DMS79 (cell line): ENCODE results near the gene FAM114A2.
A peak's percentile ranks its signal among the peaks of the same experiment; 100 is the strongest.

Experiments
- DNase-seq: peaks from one replicate; lab custom pipeline; 2025; lab: John Stamatoyannopoulos, UW

The FAM114A2 gene

DNA sequence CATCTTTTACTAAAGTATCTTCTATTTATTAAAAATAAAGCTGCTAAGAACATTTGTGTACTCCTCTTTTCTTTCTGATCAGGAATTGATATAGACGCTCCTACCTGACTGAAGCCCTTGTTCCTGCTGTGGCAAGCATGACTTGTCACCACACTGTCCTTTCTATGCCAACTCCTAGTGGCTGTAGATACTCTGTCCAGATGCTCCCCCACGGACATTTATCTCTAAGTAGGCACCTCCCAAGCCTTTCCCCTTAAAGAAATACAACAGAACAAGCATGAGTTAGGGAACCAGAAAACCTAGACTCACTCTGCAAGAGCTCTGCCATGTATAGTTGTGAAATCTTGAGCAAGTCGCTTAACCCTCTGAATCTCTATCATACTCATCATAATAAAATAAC lies 53.2 kb downstream of the FAM114A2 start:
- DNase-seq = no peak

DNA sequence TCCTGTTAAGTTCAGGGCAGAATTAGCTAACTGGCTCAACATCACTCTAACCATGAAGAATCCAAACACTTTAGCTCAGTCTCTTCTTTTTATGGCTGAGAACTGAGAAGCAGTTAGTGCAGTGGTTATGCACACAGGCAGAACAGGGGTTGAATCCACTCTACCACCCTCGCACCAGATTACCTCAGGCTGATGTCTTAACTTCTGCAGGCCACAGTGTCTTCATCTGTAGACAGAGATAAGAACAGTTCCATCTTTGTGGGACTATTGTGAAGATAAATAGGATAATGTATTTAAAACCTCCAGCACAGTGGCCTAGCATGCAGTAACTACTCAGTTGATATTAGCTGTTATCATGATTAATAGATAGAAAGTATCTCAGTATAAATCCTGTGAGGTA lies 54.8 kb downstream of the FAM114A2 start:
- DNase-seq = no peak

GRCh38 chr5:153981905-153982605 lies 56.7 kb downstream of the FAM114A2 start:
- no peak for DNase-seq

- no peak for DNase-seq
Observed at GRCh38 chr5:153979028-153979783, 59.5 kb downstream of the FAM114A2 start.

DNA sequence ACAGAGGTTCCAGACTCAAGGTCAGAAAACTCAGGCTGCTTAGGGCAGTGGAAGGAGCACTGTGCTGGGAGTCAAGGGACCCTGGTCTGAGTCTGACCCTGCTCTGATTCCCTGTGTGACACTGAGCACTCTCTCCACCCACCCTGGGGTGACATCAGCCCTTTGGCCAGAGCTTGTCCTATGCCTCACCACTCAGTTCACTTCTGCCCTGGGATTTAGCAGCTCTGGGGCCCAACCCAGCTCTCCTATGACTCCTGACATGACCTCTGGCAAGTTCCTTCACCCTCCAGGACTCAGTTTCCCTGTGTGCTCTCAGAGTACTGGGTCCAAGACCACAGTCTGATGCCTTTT lies 63.9 kb downstream of the FAM114A2 start:
- no peak for DNase-seq

- peak; percentile 36 for DNase-seq
Observed at GRCh38 chr5:153974131-153974812, 64.4 kb downstream of the FAM114A2 start.

GRCh38 chr5:153972240-153972639 lies 66.5 kb downstream of the FAM114A2 start:
- no peak for DNase-seq

DNA sequence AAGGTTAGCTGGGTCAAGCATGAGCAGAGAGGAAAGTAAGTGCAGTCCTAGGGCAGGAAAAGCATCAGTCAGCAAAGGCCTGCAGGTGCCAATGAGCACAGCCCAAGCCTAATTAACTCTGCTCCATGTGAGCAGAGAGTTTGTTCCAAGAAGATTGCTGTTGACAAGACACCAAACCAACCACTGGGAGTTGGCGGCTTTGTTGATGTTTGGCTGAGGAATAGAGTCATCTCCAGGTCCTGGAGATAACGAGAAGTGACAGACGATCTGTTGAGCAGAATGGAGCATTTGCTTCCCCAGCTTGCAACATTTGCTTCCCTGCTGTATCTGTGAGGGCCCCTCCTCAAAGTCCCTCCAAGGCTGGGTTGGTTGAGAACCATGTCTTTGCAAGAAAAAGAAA lies 68.2 kb downstream of the FAM114A2 start:
- DNase-seq = no peak

DNA sequence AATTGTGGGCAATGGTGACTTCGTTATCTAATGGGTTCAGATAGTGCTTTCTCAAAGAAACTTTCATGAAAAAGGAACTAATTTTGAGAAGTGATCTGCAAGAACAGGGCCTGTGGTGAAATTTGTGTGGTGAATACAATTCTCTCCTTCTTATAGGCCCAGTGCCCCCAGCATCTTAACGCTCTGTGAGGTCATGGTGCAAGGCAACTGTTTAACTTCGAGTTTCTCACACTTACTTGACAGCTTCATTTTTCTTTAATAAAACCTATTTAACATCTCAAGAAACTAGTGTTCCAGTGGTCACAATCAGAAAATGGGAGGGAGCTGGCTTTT lies 69.2 kb downstream of the FAM114A2 start:
- DNase-seq = no peak

DNA sequence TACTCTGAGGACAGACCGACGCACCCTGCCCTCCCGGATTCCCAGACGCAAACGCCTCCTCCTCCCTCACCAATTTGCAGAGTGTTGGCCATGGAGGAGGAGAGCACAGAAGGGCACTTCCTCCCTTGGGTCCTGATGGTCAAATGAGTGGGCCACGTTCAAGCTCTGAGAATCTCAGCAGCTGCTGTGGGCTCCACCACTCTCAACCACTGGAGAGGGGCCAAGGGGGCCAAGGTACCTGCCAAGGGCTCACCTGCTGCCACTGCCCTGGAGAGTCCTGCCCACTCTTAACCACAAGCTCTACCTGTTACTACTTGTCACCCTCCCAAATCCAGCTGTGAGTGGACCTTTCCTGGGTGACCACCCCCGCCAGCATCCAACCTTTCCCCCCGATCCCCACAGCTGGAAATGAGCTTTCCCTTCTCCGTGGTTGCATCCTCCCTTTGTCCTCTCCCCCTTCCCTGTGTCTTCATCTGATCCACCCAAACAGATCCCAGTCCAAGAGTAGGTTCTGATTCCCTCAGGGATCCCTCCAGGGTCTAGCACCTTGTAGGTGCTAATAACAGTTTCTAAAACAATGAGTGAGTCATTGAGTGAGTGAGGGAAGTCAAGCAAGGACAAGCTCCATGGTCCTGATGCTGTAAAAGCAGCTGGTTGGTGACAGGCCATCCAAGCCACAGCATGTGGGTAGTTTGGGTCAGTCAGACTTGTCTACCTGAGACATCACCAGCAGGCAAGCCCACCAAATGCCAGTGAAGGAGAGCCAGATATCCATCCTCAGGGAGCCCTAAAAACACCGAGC lies 69.7 kb downstream of the FAM114A2 start:
- peak; percentile 9 for DNase-seq

DNA sequence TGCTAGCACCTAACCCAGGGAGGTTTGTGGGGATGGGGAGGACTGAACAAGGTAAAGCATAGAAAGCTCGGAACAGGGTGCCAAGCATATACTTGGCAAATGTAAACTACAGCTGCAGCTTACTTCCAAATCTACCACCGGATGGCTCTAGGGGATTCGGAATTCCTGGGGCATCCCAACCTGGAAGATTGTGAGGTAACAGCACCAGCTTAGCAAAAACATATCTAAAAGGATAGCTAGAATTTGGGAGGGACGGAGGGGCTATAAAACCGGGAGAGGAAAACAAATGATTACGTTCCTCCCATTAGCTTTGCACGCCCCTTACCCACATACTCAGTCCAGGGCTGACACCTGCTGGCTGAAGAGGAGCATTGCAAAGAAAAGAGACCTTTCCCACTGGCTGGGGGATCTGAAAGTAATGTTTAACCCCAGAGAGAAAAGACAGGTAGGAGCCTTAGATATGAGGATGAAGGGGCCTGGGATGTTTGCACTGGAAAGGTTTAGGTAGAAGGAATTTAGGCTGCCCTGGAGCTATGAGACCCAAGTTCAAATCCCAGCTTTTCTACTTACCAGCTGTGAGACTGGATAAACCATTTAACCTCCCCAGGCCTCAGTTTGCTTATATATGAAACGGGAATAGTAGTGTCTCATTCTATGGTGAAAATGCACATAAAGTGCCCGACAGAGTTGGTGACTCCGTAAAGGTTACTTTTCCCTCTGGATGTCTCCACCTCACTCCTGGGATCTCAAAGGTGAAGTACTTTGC lies 73.6 kb downstream of the FAM114A2 start:
- DNase-seq = no peak

DNA sequence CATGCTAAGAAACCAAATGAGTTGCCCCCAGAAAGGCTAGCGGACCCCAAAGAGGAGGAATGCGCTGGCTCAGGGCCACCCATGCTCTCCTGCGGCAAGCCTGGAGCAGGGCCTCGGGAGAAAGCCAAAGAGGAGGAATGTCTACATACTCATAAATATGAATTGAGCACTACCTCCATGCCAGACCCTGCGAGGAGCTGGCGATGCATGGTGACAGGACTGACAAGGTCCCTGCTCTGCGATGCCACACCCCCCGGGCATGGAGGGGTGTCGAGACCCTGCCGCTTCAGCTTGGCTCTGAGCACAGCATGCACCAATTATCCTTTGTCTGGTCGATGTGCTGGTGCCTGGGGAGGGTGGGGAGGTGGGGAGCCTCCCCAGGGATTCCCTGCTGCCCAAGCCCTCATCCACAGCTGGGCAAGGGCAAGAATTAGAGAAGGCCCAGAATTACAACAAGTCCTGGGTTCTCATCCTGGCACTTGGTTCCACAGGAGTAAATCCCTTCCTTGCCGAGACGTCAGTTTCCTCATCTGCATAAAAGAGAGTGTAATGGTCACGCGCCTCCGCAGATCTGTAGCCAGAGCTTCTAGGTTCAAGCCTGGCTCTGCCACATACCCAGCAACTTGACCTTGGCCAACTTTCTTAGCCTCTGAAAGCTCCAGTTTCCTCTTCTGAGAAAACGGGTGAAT lies 74.4 kb downstream of the FAM114A2 start:
- no peak for DNase-seq

DNA sequence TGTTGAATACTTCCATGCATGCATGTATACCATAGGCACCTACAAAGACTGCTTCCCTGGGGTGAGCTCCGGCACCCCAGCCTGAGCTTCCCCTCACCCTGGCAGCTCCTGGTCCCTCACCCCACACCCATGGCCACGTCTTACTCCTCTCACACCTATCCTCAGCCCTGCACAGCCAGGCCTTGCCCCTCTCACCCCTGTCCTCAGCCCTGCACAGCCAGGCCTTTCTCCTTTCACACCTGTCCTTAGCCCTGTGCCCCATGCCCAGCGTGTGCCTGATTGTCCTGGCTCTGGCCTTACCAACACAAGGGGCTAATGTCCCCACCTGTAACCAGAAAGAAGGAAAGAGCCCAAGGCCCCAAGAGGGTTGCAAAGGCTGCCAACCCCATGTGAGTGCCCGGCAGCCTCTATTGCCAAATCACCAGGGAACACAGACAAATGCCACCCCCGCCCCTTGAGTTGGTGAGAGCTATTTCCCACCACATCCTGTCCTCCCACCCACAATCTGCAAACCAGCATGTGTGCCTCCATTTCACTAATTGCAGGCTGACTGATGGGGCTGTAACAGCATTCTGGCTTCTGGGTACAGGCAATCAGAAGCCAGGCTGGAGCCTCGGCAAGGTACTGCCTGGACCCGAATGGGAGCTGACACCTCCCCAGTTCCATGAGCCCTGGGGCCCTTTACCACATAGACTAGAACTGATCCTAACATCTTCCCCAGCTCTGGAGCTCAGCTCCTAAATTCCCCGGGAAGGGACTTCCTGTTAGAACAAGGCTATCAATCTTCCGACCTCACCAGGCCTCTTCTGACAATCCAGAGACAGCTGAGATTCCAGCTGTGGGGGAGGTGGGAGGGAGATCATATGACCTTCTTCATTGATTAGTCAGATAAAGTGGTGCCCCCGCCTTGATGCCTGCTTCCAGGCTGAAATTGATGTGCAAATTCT lies 78.2 kb downstream of the FAM114A2 start:
- DNase-seq = no peak

DNA sequence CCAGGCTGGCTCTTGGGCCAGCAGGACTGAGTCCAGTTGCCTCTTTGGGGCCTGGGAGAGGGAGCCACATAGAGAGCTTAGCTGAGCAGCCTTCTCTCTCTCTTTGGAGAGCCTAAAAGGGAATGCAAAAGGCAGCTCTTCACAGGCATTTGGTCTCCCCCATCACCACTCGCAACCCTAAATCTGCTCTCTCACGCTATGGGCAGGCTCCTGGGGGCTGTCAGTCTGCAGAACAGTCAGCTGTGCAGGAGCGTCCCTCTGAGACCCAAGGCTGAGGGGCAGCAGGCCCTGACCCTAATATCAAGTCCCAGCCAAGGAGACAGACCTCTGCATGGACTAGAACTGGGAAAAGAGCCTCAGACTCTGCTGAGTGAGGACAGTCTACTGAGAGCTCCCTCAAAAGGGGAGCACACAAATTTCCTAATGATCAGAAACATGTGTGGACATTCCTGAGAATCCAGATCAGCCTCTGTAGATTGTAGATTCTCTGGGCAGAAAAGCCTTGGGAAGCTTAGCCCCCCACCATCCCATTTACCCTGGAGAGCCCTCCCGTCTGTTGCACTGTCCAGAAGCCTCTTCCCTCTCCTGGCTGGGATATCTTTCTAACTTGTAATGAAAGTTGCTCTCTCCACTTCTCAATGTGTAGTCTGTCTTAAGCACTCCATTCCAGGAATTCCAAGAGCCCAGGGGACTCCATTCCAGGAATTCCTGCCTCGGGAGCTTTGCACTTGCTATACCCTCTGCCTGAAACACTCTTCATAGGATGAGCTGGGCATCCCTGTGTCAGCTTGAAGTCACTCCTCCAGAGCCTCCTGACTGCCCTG lies 79.4 kb downstream of the FAM114A2 start:
- DNase-seq = no peak

GRCh38 chr5:153957205-153957604 lies 81.5 kb downstream of the FAM114A2 start:
- no peak for DNase-seq

GRCh38 chr5:153953411-153953810 lies 85.3 kb downstream of the FAM114A2 start:
- DNase-seq = no peak

- DNase-seq = no peak
Observed at GRCh38 chr5:153952893-153953292, 85.8 kb downstream of the FAM114A2 start.

- DNase-seq = no peak
Observed at GRCh38 chr5:153952057-153952456, 86.7 kb downstream of the FAM114A2 start.

DNA sequence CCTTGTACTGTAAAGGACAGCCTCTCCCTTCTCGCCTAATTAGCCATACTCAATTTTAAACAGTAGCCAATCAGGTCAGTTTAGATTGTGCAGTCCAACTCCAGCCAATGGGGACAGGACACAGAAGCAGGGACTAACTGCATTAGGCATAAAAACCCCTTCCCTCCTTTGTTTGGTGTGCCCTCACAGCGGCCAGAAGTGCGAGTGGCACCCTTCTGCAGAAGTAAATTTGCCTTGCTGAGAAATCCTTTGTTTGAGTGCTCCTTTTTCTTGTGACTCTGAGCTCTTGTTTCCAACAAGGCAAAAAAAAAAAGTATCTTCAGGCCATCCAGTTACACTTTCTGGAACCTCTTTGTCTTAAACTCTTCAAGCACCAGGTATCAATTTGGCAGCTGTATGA lies 97.4 kb downstream of the FAM114A2 start:
- no peak for DNase-seq
